NCI-H2227 (cell line): ENCODE data around the gene LAMA5.

Source experiments
- DNase-seq: peaks from one replicate; lab custom pipeline; 2025; ENCODE audit not compliant: unreplicated experiment; lab: John Stamatoyannopoulos, UW

Gene LAMA5

GRCh38 chr20:62289898-62290297, 77.2 kb downstream of the LAMA5 start:
- no peak for DNase-seq

GRCh38 chr20:62289131-62289530, 78.0 kb downstream of the LAMA5 start:
- no peak for DNase-seq

- DNase-seq = no peak
Measured at GRCh38 chr20:62288535-62289105, 78.5 kb downstream of the LAMA5 start.

GRCh38 chr20:62287759-62288534, 79.2 kb downstream of the LAMA5 start:
- no peak for DNase-seq

GRCh38 chr20:62287129-62287528, 80.0 kb downstream of the LAMA5 start:
- DNase-seq = no peak

GRCh38 chr20:62286493-62287064, 80.5 kb downstream of the LAMA5 start:
- no peak for DNase-seq

GRCh38 chr20:62285722-62286121, 81.4 kb downstream of the LAMA5 start:
- DNase-seq = no peak

GRCh38 chr20:62285151-62285550, 82.0 kb downstream of the LAMA5 start:
- DNase-seq = no peak

- no peak for DNase-seq
Measured at GRCh38 chr20:62284448-62284847, 82.7 kb downstream of the LAMA5 start.

GRCh38 chr20:62282877-62283503, 84.1 kb downstream of the LAMA5 start:
- no peak for DNase-seq

GRCh38 chr20:62282103-62282502, 85.0 kb downstream of the LAMA5 start:
- DNase-seq = no peak

- DNase-seq = no peak
Measured at GRCh38 chr20:62281161-62281933, 85.8 kb downstream of the LAMA5 start.

GRCh38 chr20:62280303-62280702, 86.8 kb downstream of the LAMA5 start:
- DNase-seq = no peak

GRCh38 chr20:62277253-62277652, 89.9 kb downstream of the LAMA5 start:
- DNase-seq = no peak

- no peak for DNase-seq
Measured at GRCh38 chr20:62276439-62276838, 90.7 kb downstream of the LAMA5 start.

- no peak for DNase-seq
Measured at GRCh38 chr20:62275219-62275618, 91.9 kb downstream of the LAMA5 start.

- DNase-seq = no peak
Measured at GRCh38 chr20:62274332-62274950, 92.7 kb downstream of the LAMA5 start.

- DNase-seq = no peak
Measured at GRCh38 chr20:62273416-62273815, 93.7 kb downstream of the LAMA5 start.

- DNase-seq = no peak
Measured at GRCh38 chr20:62272200-62272599, 94.9 kb downstream of the LAMA5 start.

- no peak for DNase-seq
Measured at GRCh38 chr20:62269871-62270270, 97.2 kb downstream of the LAMA5 start.

- no peak for DNase-seq
Measured at GRCh38 chr20:62269378-62269777, 97.7 kb downstream of the LAMA5 start.
